Measurements from ENCODE around the gene MRPL18.
A peak's percentile ranks its signal among the peaks of the same experiment; 100 is the strongest.

Gene MRPL18
- long read RNA-seq, transcript MRPL18-201 (4 exons, 978 nt), result major isoform, 69 of 83 reads
- long read RNA-seq, partial matches to known transcripts, result 5 of 83 reads
- long read RNA-seq, other reads (novel, unspliced or antisense), result 9 of 83 reads

- peak within 1 kb of the TSS; percentile 87 for H3K27ac ChIP-seq (replicated peaks)
- DNase-seq (ENCODE audit: low read depth in 1 of 2, low spot score in 1 of 2), result peak; percentile 87 to 96
- no peak for TF ChIP-seq SPI1 (IDR thresholded peaks at IDR 0.05; ENCODE audit: borderline replicate concordance, low read depth)
- peak; percentile 52; the same call in 1 of the 2 replicates for TF ChIP-seq POLR2AphosphoS5 (IDR thresholded peaks at IDR 0.05; ENCODE audit: low read depth)
- TF ChIP-seq REST (IDR thresholded peaks at IDR 0.05; ENCODE audit: insufficient replicate concordance, low read depth), result peak; percentile 61
- TF ChIP-seq, protein P1, sequence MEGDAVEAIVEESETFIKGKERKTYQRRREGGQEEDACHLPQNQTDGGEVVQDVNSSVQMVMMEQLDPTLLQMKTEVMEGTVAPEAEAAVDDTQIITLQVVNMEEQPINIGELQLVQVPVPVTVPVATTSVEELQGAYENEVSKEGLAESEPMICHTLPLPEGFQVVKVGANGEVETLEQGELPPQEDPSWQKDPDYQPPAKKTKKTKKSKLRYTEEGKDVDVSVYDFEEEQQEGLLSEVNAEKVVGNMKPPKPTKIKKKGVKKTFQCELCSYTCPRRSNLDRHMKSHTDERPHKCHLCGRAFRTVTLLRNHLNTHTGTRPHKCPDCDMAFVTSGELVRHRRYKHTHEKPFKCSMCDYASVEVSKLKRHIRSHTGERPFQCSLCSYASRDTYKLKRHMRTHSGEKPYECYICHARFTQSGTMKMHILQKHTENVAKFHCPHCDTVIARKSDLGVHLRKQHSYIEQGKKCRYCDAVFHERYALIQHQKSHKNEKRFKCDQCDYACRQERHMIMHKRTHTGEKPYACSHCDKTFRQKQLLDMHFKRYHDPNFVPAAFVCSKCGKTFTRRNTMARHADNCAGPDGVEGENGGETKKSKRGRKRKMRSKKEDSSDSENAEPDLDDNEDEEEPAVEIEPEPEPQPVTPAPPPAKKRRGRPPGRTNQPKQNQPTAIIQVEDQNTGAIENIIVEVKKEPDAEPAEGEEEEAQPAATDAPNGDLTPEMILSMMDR (IDR thresholded peaks at IDR 0.05; ENCODE audit: insufficient read depth, low read length), result no peak
- no peak for TF ChIP-seq GABPA (IDR thresholded peaks at IDR 0.05; ENCODE audit: low read depth)
- H3K27me3 ChIP-seq (ENCODE audit: insufficient read depth, poor library complexity, severe bottlenecking), result no peaks in the 10 kb centered on the region
- H3K4me3 ChIP-seq (replicated peaks; ENCODE audit: insufficient read depth, low read length), result peak within 1 kb of the TSS; percentile 91
These were observed at the start of gene MRPL18 for GRCh38 chr6:159790149-159790955. TSS of gene MRPL18 (plus strand) at chr6:159790467. CDS start at chr6:159790588, 121 bp downstream.

- TF ChIP-seq SPI1 (IDR thresholded peaks at IDR 0.05; ENCODE audit: borderline replicate concordance, low read depth) (no peak), REST (IDR thresholded peaks at IDR 0.05; ENCODE audit: insufficient replicate concordance, low read depth) (no peak), GABPA (IDR thresholded peaks at IDR 0.05; ENCODE audit: low read depth) (no peak), POLR2AphosphoS5 (IDR thresholded peaks at IDR 0.05; ENCODE audit: low read depth) (no peak)
- TF ChIP-seq, protein P1 (IDR thresholded peaks at IDR 0.05; ENCODE audit: insufficient read depth, low read length), result no peak
- Histone ChIP-seq H3K27ac (replicated peaks) (no peak overlapping the region), H3K27me3 (ENCODE audit: insufficient read depth, poor library complexity, severe bottlenecking) (no peaks in the 10 kb centered on the region), H3K4me3 (replicated peaks; ENCODE audit: insufficient read depth, low read length) (no peak overlapping the region)
- no peak for DNase-seq (ENCODE audit: low read depth in 1 of 2, low spot score in 1 of 2)
These were observed 48.1 kb upstream of the MRPL18 start for GRCh38 chr6:159742165-159742564.

DNA sequence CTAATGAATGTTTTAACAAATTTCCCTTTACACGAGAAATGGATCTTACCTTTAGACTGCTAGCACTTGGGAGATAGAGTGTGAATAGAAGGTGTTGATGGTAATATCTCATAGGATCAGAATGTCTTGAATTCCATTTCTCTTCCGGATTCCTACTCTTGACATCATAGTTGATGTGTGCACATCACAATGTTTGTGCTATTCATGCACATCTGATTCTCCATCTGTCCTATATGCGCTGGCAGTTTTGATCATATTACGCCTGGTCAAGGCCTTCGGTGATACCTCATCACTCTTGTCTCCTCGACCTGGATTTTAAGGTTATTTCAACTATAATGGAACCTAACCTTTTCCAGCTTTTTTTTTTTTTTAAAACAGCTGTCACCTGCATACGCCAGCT, 45.2 kb upstream of the MRPL18 start:
- TF ChIP-seq, protein P1 (IDR thresholded peaks at IDR 0.05; ENCODE audit: insufficient read depth, low read length), result no peak
- TF ChIP-seq SPI1 (IDR thresholded peaks at IDR 0.05; ENCODE audit: borderline replicate concordance, low read depth), result no peak
- TF ChIP-seq POLR2AphosphoS5 (IDR thresholded peaks at IDR 0.05; ENCODE audit: low read depth), result no peak
- TF ChIP-seq REST (IDR thresholded peaks at IDR 0.05; ENCODE audit: insufficient replicate concordance, low read depth), result no peak
- TF ChIP-seq GABPA (IDR thresholded peaks at IDR 0.05; ENCODE audit: low read depth), result no peak
- no peak for DNase-seq (ENCODE audit: low read depth in 1 of 2, low spot score in 1 of 2)
- Histone ChIP-seq H3K4me3 (replicated peaks; ENCODE audit: insufficient read depth, low read length) (no peak overlapping the region), H3K27ac (replicated peaks) (no peak overlapping the region), H3K27me3 (ENCODE audit: insufficient read depth, poor library complexity, severe bottlenecking) (no peaks in the 10 kb centered on the region)
